H1 (cell line): ENCODE measurements around the gene TMEM114. TPM values are rescaled to one million over a fixed set of nuclear protein-coding genes. Genes with fewer than 3 reads are reported as not detected.
A peak's percentile ranks its signal among the peaks of the same experiment; 100 is the strongest.

Experiments
- ZNF274 ChIP-seq: IDR thresholded peaks from 2 replicates; pipeline ENCODE4 v1.7.0; 2012; ENCODE audit warnings: low read length, borderline replicate concordance; ENCODE audit errors: extremely low read depth
- polyA plus RNA-seq, 7 experiments: library from polyadenylated mRNA; depleted of rRNA in 3 of 7; stranded (reverse) in 5 of 7; unstranded in 2 of 7; fragments of >200 nt in 5 of 7; fragments of 200-250 nt in 2 of 7; gene quantifications; 1 replicate in 5 of 7; 2 replicates in 1 of 7; 4 replicates in 1 of 7; pipeline versions ENCODE4 v1.2.1 to v1.2.3, GENCODE V29; 2011 to 2013; ENCODE audit warnings: missing spikeins in 2 of 7, mixed read lengths in 2 of 7
- total RNA-seq: library from RNA; stranded (reverse); fragmentation: NEBNext Ultra II Directional; extraction: Animal tissue kit (Norgen Biotek cat#: 25700); gene quantifications from 2 replicates; pipeline ENCODE4 v1.2.1, GENCODE V29; 2021
- TF ChIP-seq, protein P1 (sequence below): IDR thresholded peaks from 2 replicates; pipeline ENCODE4 v1.6.1; 2011; ENCODE audit warnings: low read length, improper control_type of control experiment

The TMEM114 gene
- total and polyA plus RNA-seq, 2 of the 8 experiments (the other 6 are each of a cell fraction or from before 2014, with no cell fraction given), result 1.6 to 2.9 TPM

DNA sequence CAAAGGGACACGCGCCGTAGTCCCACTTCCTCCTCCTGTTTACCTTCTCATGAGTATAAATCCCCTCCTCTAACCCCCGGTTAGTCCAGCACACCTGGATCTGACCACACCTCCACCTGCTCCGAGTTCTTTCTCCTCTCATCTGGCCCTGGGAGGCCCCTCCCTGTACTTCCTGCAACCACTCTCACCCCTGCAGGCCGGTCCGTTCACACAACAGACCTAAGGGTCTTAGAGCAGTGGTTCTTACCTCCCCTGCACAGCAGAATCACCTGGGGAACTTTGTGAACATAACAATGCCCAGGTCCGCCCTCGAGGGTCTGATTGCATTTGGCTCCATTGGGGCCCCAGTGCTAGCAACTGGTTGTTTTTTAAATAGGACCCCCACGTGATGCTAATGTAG is 24.8 kb downstream of the TMEM114 start (continued):
- TF ChIP-seq, protein P1, sequence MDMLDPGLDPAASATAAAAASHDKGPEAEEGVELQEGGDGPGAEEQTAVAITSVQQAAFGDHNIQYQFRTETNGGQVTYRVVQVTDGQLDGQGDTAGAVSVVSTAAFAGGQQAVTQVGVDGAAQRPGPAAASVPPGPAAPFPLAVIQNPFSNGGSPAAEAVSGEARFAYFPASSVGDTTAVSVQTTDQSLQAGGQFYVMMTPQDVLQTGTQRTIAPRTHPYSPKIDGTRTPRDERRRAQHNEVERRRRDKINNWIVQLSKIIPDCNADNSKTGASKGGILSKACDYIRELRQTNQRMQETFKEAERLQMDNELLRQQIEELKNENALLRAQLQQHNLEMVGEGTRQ, result peak; percentile 51; the same call in 1 of the 2 replicates
- no peak for TF ChIP-seq ZNF274
